Testis (tissue), 2 donors: ENCODE data around the gene SCAP.

ENCODE experiments used
- POLR2A ChIP-seq: fragments of 450-650 bp; IDR thresholded peaks from one replicate; pipeline ENCODE4 v1.6.1; 2017; ENCODE audit warnings: antibody characterized with exemption, mild to moderate bottlenecking, moderate library complexity
- TF ChIP-seq, protein P1 (sequence below), 3 experiments: fragments of 450-650 bp in 2 of 3; fragments of 200-600 bp in 1 of 3; sonication (generic) in 1 of 3; IDR thresholded peaks; one replicate each; pipeline ENCODE4 v1.5.1; 2016 to 2019; ENCODE audit warnings: antibody characterized with exemption in 3 of 3, mild to moderate bottlenecking in 2 of 3, moderate library complexity in 1 of 3

DNA sequence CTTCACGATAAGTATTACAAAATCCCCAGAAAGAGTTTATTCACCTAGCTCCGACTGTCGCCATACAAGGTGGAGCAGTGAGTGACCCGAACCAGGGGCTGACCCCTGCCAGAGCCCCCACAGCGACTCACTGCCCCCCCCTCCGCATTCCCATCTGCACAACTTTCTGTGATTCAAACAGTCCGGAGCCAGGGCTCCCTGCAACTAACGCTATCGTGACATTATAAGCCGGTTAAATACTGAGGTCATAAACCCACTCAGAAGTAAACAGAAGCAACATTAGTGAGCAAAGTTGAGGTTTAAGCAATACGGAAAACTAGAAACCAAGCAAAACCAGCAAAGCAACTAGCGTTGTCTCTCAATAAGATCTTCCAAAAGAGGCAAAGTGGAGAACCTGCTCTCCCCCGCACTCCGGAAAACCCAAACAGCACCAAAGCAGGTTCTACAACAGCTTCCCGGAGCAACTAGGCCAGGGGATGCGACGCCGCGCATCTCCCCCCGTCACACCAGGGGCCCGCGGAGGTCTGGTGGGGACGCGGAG is 642 bp downstream of the SCAP start:
- TF ChIP-seq, protein P1, sequence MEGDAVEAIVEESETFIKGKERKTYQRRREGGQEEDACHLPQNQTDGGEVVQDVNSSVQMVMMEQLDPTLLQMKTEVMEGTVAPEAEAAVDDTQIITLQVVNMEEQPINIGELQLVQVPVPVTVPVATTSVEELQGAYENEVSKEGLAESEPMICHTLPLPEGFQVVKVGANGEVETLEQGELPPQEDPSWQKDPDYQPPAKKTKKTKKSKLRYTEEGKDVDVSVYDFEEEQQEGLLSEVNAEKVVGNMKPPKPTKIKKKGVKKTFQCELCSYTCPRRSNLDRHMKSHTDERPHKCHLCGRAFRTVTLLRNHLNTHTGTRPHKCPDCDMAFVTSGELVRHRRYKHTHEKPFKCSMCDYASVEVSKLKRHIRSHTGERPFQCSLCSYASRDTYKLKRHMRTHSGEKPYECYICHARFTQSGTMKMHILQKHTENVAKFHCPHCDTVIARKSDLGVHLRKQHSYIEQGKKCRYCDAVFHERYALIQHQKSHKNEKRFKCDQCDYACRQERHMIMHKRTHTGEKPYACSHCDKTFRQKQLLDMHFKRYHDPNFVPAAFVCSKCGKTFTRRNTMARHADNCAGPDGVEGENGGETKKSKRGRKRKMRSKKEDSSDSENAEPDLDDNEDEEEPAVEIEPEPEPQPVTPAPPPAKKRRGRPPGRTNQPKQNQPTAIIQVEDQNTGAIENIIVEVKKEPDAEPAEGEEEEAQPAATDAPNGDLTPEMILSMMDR (IDR thresholded peaks at IDR 0.05) = no peak
- TF ChIP-seq POLR2A = no peak
